OCI-LY7 (cell line): Measurements from ENCODE around the gene PKHD1. TPM values are rescaled to one million over a fixed set of nuclear protein-coding genes. Genes with fewer than 3 reads are reported as not detected.
"Not testable (repeated sequence)": the region's sequence is repeated elsewhere in the genome, so short reads cannot be mapped to it uniquely, and the experiment has no call there.

ENCODE experiments used
- BruUV-seq: library from RNA; stranded (reverse); fragments of 400-500 nt; replicated peaks from 2 replicates; lab custom pipeline; 2021; lab: Mats Ljungman, UMichigan
- CTCF ChIA-PET: fragments of 300-600 bp; sonication (Branson Sonifier 250); formaldehyde crosslinking; loops from one replicate; lab custom pipeline; 2022; ENCODE audit warnings: antibody characterized with exemption; ENCODE audit not compliant: unreplicated experiment; lab: Charles Lee
- POLR2A ChIA-PET: fragments of 300-600 bp; sonication (Branson Sonifier 250); formaldehyde crosslinking; loops from one replicate; lab custom pipeline; 2022; ENCODE audit warnings: antibody characterized with exemption; lab: Charles Lee
- DNase-seq: peaks from one replicate; pipeline ENCODE4 v3.0.0-alpha.2; 2015; ENCODE audit warnings: low spot score
- H2AFZ ChIP-seq: fragments of 200-600 bp; sonication (generic), shearing (Covaris generic); 2 replicates; pipeline ENCODE4 v1.6.1; 2014; ENCODE audit warnings: mild to moderate bottlenecking, antibody characterized with exemption, low read length, moderate library complexity
- H3K27ac ChIP-seq: fragments of 200-600 bp; sonication (generic); 2 replicates; pipeline ENCODE4 v1.5.1; 2014; ENCODE audit warnings: mixed run types, low read depth, mild to moderate bottlenecking, moderate library complexity, low read length, inconsistent platforms; ENCODE audit not compliant: poor library complexity, severe bottlenecking
- H3K36me3 ChIP-seq: fragments of 200-600 bp; sonication (generic); 2 replicates; pipeline ENCODE4 v1.6.1; 2014; ENCODE audit warnings: mild to moderate bottlenecking, antibody characterized with exemption, low read length, moderate library complexity, mixed read lengths; ENCODE audit not compliant: insufficient read depth
- H3K4me1 ChIP-seq: fragments of 200-600 bp; sonication (generic); 2 replicates; pipeline ENCODE4 v1.5.1; 2014; ENCODE audit warnings: mild to moderate bottlenecking, low read length; ENCODE audit not compliant: insufficient read depth, poor library complexity, severe bottlenecking
- H3K4me2 ChIP-seq: fragments of 200-600 bp; sonication (generic); 2 replicates; pipeline ENCODE4 v1.6.1; 2014; ENCODE audit warnings: mild to moderate bottlenecking, low read length
- H3K4me3 ChIP-seq: fragments of 200-600 bp; sonication (generic); 2 replicates; pipeline ENCODE4 v1.5.1; 2014; ENCODE audit warnings: mild to moderate bottlenecking, low read depth, low read length; ENCODE audit not compliant: poor library complexity, severe bottlenecking
- H3K79me2 ChIP-seq: fragments of 200-600 bp; sonication (generic); 2 replicates; pipeline ENCODE4 v1.6.1; 2016; ENCODE audit warnings: low read depth, mild to moderate bottlenecking, low read length, moderate library complexity, mixed read lengths; ENCODE audit not compliant: insufficient read depth
- H3K9me2 ChIP-seq: fragments of 200-600 bp; sonication (generic); 2 replicates; pipeline ENCODE4 v1.6.1; 2016; ENCODE audit warnings: mild to moderate bottlenecking, low read length, mixed read lengths; ENCODE audit not compliant: insufficient read depth
- H3K9me3 ChIP-seq: fragments of 200-600 bp; sonication (generic); 2 replicates; pipeline ENCODE4 v1.6.1; 2014; ENCODE audit warnings: mild to moderate bottlenecking, mixed run types, low read length, mixed read lengths
- H4K20me1 ChIP-seq: fragments of 200-600 bp; sonication (generic); 2 replicates; pipeline ENCODE4 v1.6.1; 2014; ENCODE audit warnings: mild to moderate bottlenecking, antibody characterized with exemption, low read length, moderate library complexity, mixed read lengths; ENCODE audit not compliant: insufficient read depth
- CTCF ChIP-seq: fragments of 200-600 bp; sonication (generic); conservative IDR thresholded peaks from 2 replicates; pipeline ENCODE4 v1.5.1; 2014; ENCODE audit warnings: mild to moderate bottlenecking, antibody characterized with exemption, low read length, moderate library complexity, mixed read lengths
- EZH2phosphoT487 ChIP-seq: fragments of 200-600 bp; sonication (generic); IDR thresholded peaks from 2 replicates; pipeline ENCODE4 v1.6.1; 2018; ENCODE audit warnings: low read depth, borderline replicate concordance, mild to moderate bottlenecking, mixed run types, antibody characterized with exemption, low read length, moderate library complexity, mixed read lengths
- intact Hi-C: fragments of 100-400 bp; cut with micrococcal nuclease; formaldehyde crosslinking; loops from one replicate; pipeline ENCODE4 v1.10.0; 2022; ENCODE audit not compliant: unreplicated experiment
- total RNA-seq, 2 experiments: library from RNA; depleted of rRNA in 1 of 2; stranded (reverse); fragments of >200 nt in 1 of 2; shearing (Covaris generic) in 1 of 2; gene quantifications; 2 replicates each; pipeline ENCODE4 v1.2.3, GENCODE V29; 2014 to 2022

PKHD1 gene
- total RNA-seq, 2 experiments from 2014 or later, result not detected

- Histone ChIP-seq H3K4me2 (no peak overlapping the region), H3K9me2 (no peaks in the 10 kb centered on the region), H2AFZ (no peak overlapping the region), H3K9me3 (no peaks in the 10 kb centered on the region), H4K20me1 (no peaks in the 10 kb centered on the region), H3K36me3 (no peaks in the 10 kb centered on the region), H3K27ac (no peak overlapping the region), H3K79me2 (no peaks in the 10 kb centered on the region), H3K4me1 (no peaks in the 10 kb centered on the region), H3K4me3 (no peak overlapping the region)
- intact Hi-C loops, result no loop called here
- BruUV-seq, result no TSS peak
- TF ChIP-seq CTCF (no peak), EZH2phosphoT487 (no peak)
- no peak for DNase-seq
- ChIA-PET CTCF (no interaction called here), POLR2A (interaction anchor here (1.2 kb wide), 1 partner anchor 15 kb away, joined by 3 read pairs; no protein-coding TSS in a partner anchor)
Observed at GRCh38 chr6:51949526-51949925, 137.9 kb downstream of the PKHD1 start.

- H3K27ac ChIP-seq, H2AFZ ChIP-seq, H3K36me3 ChIP-seq, POLR2A ChIA-PET, H3K9me2 ChIP-seq, H4K20me1 ChIP-seq, H3K4me1 ChIP-seq, CTCF ChIA-PET, intact Hi-C loops, H3K4me2 ChIP-seq, BruUV-seq, H3K79me2 ChIP-seq, H3K9me3 ChIP-seq, H3K4me3 ChIP-seq, DNase-seq: not testable (repeated sequence)
Observed at GRCh38 chr6:51939695-51940094, 147.7 kb downstream of the PKHD1 start.

GRCh38 chr6:51936531-51937290 is 150.7 kb downstream of the PKHD1 start:
- ChIA-PET CTCF (no interaction called here), POLR2A (no interaction called here)
- Histone ChIP-seq H3K27ac (no peak overlapping the region), H3K79me2 (no peaks in the 10 kb centered on the region), H2AFZ (no peak overlapping the region), H4K20me1 (no peaks in the 10 kb centered on the region), H3K4me3 (no peak overlapping the region), H3K9me3 (no peaks in the 10 kb centered on the region), H3K9me2 (no peaks in the 10 kb centered on the region), H3K36me3 (no peaks in the 10 kb centered on the region), H3K4me2 (no peak overlapping the region), H3K4me1 (no peaks in the 10 kb centered on the region)
- DNase-seq, result no peak
- intact Hi-C loops, result no loop called here
- TF ChIP-seq CTCF, result no peak
- TF ChIP-seq EZH2phosphoT487, result no peak
- no TSS peak for BruUV-seq
